Tibial artery (tissue), 4 donors: Measurements from ENCODE around the gene FASN.

Source experiments
- DNase-seq, 2 donors: peaks; one replicate each; pipeline ENCODE4 v3.0.0-alpha.2; 2019
- H3K27ac ChIP-seq, 2 donors: fragments of 200-600 bp; sonication (generic) in 1 of 2; 1 replicate in 1 of 2; 2 replicates in 1 of 2; pipeline ENCODE4 v1.5.1; 2018 to 2019; ENCODE audit warnings: mild to moderate bottlenecking in 1 of 2
- H3K27me3 ChIP-seq, 2 donors: fragments of 200-600 bp; sonication (generic) in 1 of 2; one replicate each; pipeline versions ENCODE4 v1.5.1 to v1.6.0; 2016 to 2019
- H3K36me3 ChIP-seq, 3 donors: fragments of 200-600 bp; sonication (generic) in 2 of 3; one replicate each; pipeline ENCODE4 v1.5.1; 2016 to 2019; ENCODE audit warnings: mild to moderate bottlenecking in 2 of 3
- H3K4me1 ChIP-seq, 4 donors: fragments of 200-600 bp; sonication (generic) in 2 of 4; 1 replicate in 3 of 4; 2 replicates in 1 of 4; pipeline ENCODE4 v1.5.1; 2016 to 2019
- H3K4me3 ChIP-seq, 2 donors: fragments of 200-600 bp; sonication (generic) in 1 of 2; 1 replicate in 1 of 2; 2 replicates in 1 of 2; pipeline ENCODE4 v1.5.1; 2018 to 2019; ENCODE audit warnings: mild to moderate bottlenecking in 2 of 2
- H3K9me3 ChIP-seq, 3 donors: fragments of 200-600 bp; sonication (generic) in 1 of 3; one replicate each; pipeline ENCODE4 v1.5.1; 2016 to 2019
- intact Hi-C: fragments of 100-400 bp; cut with DNase I; formaldehyde crosslinking; loops from one replicate; pipeline ENCODE4 v1.15.0; 2023; ENCODE audit warnings: low total_unique reads
- TF ChIP-seq, protein P1 (sequence below), 2 experiments: fragments of 200-600 bp in 1 of 2; fragments of 450-650 bp in 1 of 2; IDR thresholded peaks; one replicate each; pipeline ENCODE4 v1.5.1; 2017 to 2019; ENCODE audit warnings: antibody characterized with exemption in 2 of 2, mild to moderate bottlenecking in 1 of 2, moderate library complexity in 1 of 2

Gene FASN

DNA sequence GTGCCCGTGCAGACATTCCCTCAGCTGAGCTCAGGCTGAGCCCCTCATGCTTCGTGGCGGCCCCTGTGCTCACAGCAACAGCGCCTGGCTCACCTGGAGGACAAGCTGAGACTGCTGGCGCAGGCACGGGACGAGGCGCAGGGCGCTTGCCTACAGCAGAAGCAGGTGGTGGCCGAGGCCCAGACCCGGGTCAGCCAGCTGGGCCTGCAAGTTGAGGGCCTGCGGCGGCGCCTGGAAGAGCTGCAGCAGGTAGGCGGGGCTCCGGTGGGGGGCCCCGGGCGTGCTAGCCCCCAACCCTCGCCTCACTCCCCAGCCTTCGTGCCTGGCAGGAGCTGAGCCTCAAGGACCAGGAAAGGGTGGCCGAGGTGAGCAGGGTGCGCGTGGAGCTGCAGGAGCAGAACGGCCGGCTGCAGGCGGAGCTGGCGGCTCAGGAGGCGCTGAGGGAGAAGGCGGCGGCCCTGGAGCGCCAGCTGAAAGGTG lies 68.0 kb downstream of the FASN start:
- peak overlapping the region in 1 of 2 donors; percentile 53 for H3K4me3 ChIP-seq

GRCh38 chr17:82029391-82029790 lies 68.6 kb downstream of the FASN start:
- H3K9me3 ChIP-seq, result no peaks in the 10 kb centered on the region
- H3K27me3 ChIP-seq, result peaks cover 0 to 53% of the 10 kb centered on the region in 2 donors
- peaks cover 0 to 9% (median 0%) of the 10 kb centered on the region in 3 donors for H3K36me3 ChIP-seq
- H3K4me1 ChIP-seq, result peaks cover 0 to 27% (median 21%) of the 10 kb centered on the region in 4 donors
- H3K27ac ChIP-seq, result no peak overlapping the region
- DNase-seq, result no peak
- H3K4me3 ChIP-seq, result no peak overlapping the region
- intact Hi-C loops, result no loop called here
- TF ChIP-seq, protein P1, sequence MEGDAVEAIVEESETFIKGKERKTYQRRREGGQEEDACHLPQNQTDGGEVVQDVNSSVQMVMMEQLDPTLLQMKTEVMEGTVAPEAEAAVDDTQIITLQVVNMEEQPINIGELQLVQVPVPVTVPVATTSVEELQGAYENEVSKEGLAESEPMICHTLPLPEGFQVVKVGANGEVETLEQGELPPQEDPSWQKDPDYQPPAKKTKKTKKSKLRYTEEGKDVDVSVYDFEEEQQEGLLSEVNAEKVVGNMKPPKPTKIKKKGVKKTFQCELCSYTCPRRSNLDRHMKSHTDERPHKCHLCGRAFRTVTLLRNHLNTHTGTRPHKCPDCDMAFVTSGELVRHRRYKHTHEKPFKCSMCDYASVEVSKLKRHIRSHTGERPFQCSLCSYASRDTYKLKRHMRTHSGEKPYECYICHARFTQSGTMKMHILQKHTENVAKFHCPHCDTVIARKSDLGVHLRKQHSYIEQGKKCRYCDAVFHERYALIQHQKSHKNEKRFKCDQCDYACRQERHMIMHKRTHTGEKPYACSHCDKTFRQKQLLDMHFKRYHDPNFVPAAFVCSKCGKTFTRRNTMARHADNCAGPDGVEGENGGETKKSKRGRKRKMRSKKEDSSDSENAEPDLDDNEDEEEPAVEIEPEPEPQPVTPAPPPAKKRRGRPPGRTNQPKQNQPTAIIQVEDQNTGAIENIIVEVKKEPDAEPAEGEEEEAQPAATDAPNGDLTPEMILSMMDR (IDR thresholded peaks at IDR 0.05), result no peak

More for the DNA sequence above, 68.0 kb downstream of the FASN start:
- Histone ChIP-seq H3K27ac (no peak overlapping the region), H3K36me3 (peaks cover 0 to 9% (median 3%) of the 10 kb centered on the region in 3 donors), H3K4me1 (peaks cover 0 to 24% (median 20%) of the 10 kb centered on the region in 4 donors), H3K27me3 (peaks cover 0 to 53% of the 10 kb centered on the region in 2 donors), H3K9me3 (no peaks in the 10 kb centered on the region)
- intact Hi-C loops, result loop anchor here (2.0 kb wide), 1 partner anchor 123 kb away; no protein-coding TSS in a partner anchor
- TF ChIP-seq, protein P1 (IDR thresholded peaks at IDR 0.05), result no peak
- DNase-seq, result no peak

DNA sequence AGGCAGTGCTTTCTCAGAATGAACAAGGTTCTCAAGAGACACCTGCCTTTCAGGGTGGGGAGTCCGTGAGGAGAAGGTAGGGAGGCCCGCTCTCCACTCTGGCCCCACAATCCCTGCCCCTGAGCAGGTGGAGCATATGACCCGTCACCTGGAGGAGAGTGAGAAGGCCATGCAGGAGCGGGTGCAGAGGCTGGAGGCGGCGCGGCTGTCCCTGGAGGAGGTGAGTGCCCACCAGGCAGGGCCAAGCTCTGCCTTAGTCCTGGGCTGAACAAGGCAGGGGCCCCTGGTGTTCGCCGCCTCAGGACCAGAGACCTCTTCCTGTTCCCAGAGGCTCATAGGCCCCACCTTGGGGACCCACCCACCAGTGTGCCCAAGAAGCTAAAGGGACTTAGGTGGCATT lies 69.1 kb downstream of the FASN start:
- intact Hi-C loops, result no loop called here
- no peaks in the 10 kb centered on the region for H3K9me3 ChIP-seq
- H3K4me1 ChIP-seq, result peaks cover 0 to 31% (median 25%) of the 10 kb centered on the region in 4 donors
- H3K27ac ChIP-seq, result no peak overlapping the region
- H3K36me3 ChIP-seq, result peaks cover 0 to 9% (median 0%) of the 10 kb centered on the region in 3 donors
- peaks cover 0 to 53% of the 10 kb centered on the region in 2 donors for H3K27me3 ChIP-seq
- TF ChIP-seq, protein P1 (IDR thresholded peaks at IDR 0.05), result no peak
- H3K4me3 ChIP-seq, result no peak overlapping the region
- DNase-seq, result no peak
